Measurements from ENCODE around the gene TOX3.

TOX3 gene

DNA sequence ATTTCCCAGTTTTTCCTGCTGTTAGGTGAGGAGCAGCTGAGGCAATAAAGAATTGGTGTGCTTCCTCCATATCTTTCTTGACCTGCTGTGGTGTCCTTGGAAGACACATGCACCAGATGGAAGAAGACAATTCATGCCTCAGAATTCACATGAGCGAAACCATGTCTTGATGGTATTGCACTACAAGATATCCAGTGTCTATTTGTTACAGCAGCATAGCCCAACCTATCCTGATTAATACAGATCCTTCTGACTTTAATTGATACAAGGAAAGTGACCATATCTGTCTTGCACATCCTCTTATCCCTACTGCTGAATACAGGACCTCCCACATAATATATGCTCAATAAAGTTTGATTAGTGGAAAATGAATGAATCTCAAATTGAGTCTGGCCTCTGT, 9.1 kb upstream of the TOX3 start:
- ChIA-PET POLR2A (no interaction called here), CTCF (no interaction called here)
- DNase-seq (ENCODE audit: extremely low spot score), result no peak
- no peak for TF ChIP-seq CTCF (IDR thresholded peaks at IDR 0.05; ENCODE audit: control extremely low read depth, extremely low read depth, low read depth, missing control alignments)

GRCh38 chr16:52555572-52555971, 8.6 kb upstream of the TOX3 start:
- no peak for DNase-seq (ENCODE audit: extremely low spot score)
- ChIA-PET CTCF (no interaction called here), POLR2A (no interaction called here)
- TF ChIP-seq CTCF (IDR thresholded peaks at IDR 0.05; ENCODE audit: control extremely low read depth, extremely low read depth, low read depth, missing control alignments), result no peak

- DNase-seq (ENCODE audit: extremely low spot score), result no peak
- CTCF ChIA-PET, result no interaction called here
- POLR2A ChIA-PET, result no interaction called here
- TF ChIP-seq CTCF (IDR thresholded peaks at IDR 0.05; ENCODE audit: control extremely low read depth, extremely low read depth, low read depth, missing control alignments), result no peak
These were observed 7.4 kb upstream of the TOX3 start for GRCh38 chr16:52554334-52554733.

- ChIA-PET POLR2A (no interaction called here), CTCF (no interaction called here)
- TF ChIP-seq CTCF (IDR thresholded peaks at IDR 0.05; ENCODE audit: control extremely low read depth, extremely low read depth, low read depth, missing control alignments), result no peak
- DNase-seq (ENCODE audit: extremely low spot score), result no peak
These were observed 6.4 kb upstream of the TOX3 start for GRCh38 chr16:52553322-52553721.

GRCh38 chr16:52552643-52553042, 5.7 kb upstream of the TOX3 start:
- ChIA-PET POLR2A (no interaction called here), CTCF (no interaction called here)
- DNase-seq (ENCODE audit: extremely low spot score), result no peak
- TF ChIP-seq CTCF (IDR thresholded peaks at IDR 0.05; ENCODE audit: control extremely low read depth, extremely low read depth, low read depth, missing control alignments), result no peak

DNA sequence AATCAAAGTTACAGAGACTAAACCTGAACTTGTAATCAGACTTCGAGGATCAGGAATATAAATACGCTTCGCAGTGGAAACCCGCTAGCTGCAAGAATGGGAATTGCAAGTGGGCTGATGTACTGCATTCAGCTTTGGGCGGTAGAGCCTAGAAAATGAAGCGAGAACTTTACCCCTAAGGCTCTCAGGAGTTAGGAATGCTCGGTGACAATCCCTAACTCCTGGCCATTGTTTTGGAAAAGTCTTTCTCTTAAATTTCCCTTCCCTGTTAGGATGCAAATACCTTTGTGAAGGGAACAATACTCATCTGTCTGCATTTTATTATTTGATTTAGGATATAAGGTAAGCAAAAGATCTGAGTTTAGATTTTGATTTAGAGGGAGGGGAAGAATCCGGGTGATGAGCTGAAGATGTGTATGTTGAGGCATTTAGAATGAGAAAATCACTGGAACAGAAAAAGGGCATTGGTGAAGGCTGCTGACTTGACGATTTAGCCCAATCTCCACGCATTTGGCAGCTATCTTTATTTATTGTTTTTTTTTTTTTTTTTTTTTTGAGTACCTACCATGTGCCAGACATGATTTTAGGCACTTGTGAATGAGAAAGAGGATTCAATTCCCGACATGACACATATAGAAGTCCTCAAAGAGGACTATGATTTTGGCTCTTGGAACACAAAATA, 2.2 kb upstream of the TOX3 start:
- TF ChIP-seq CTCF (IDR thresholded peaks at IDR 0.05; ENCODE audit: control extremely low read depth, extremely low read depth, low read depth, missing control alignments), result no peak
- no peak for DNase-seq (ENCODE audit: extremely low spot score)
- POLR2A ChIA-PET, result no interaction called here
- CTCF ChIA-PET, result interaction anchor here (0.8 to 1.5 kb wide), 2 partner anchors 8 to 9 kb away, joined by 3 to 4 read pairs; no protein-coding TSS in a partner anchor

Measured in GM10248 (cell line).